Activated CD4-positive, CD25-positive, alpha-beta regulatory T cell treated with anti-CD3 and anti-CD28 coated beads, Interleukin-2, amount 50 U/mL, for 24 hours (primary cell): ENCODE data around the gene SCRN2.
A peak's percentile ranks its signal among the peaks of the same experiment; 100 is the strongest.

ENCODE experiments used
- ATAC-seq, 2 donors: fragments of 150-1000 bp; cut with Tn5 transposase; one replicate each; pipeline ENCODE4 v1.10.0; 2021; ENCODE audit warnings: mild to moderate bottlenecking in 1 of 2, moderate library complexity in 1 of 2

The SCRN2 gene

GRCh38 chr17:47819475-47819874, 21.6 kb downstream of the SCRN2 start:
- ATAC-seq: no peak

GRCh38 chr17:47818002-47818695, 22.9 kb downstream of the SCRN2 start:
- no peak for ATAC-seq

- ATAC-seq: no peak
Observed at GRCh38 chr17:47816947-47817346, 24.1 kb downstream of the SCRN2 start.

GRCh38 chr17:47816111-47816735, 24.9 kb downstream of the SCRN2 start:
- ATAC-seq: no peak

- ATAC-seq: no peak
Observed at GRCh38 chr17:47815106-47815918, 25.8 kb downstream of the SCRN2 start.

- no peak for ATAC-seq
Observed at GRCh38 chr17:47813512-47814031, 27.5 kb downstream of the SCRN2 start.

- ATAC-seq: no peak
Observed at GRCh38 chr17:47813077-47813476, 28.0 kb downstream of the SCRN2 start.

- no peak for ATAC-seq
Observed at GRCh38 chr17:47812146-47812920, 28.7 kb downstream of the SCRN2 start.

GRCh38 chr17:47811709-47812108, 29.4 kb downstream of the SCRN2 start:
- no peak for ATAC-seq

GRCh38 chr17:47810901-47811635, 30.0 kb downstream of the SCRN2 start:
- ATAC-seq: no peak

GRCh38 chr17:47810200-47810821, 30.8 kb downstream of the SCRN2 start:
- ATAC-seq: peak; percentile 92 to 93

- ATAC-seq: no peak
Observed at GRCh38 chr17:47808830-47809480, 32.1 kb downstream of the SCRN2 start.

GRCh38 chr17:47808036-47808829, 32.8 kb downstream of the SCRN2 start:
- ATAC-seq: no peak

- no peak for ATAC-seq
Observed at GRCh38 chr17:47807421-47807820, 33.7 kb downstream of the SCRN2 start.

- no peak for ATAC-seq
Observed at GRCh38 chr17:47806913-47807255, 34.2 kb downstream of the SCRN2 start.

- no peak for ATAC-seq
Observed at GRCh38 chr17:47806026-47806912, 34.8 kb downstream of the SCRN2 start.

GRCh38 chr17:47804461-47804860, 36.6 kb downstream of the SCRN2 start:
- ATAC-seq: no peak

GRCh38 chr17:47803751-47804150, 37.3 kb downstream of the SCRN2 start:
- ATAC-seq: no peak

GRCh38 chr17:47803201-47803600, 37.9 kb downstream of the SCRN2 start:
- ATAC-seq: no peak
